Cardiac muscle cell (in vitro differentiated cells and primary cell): ENCODE data around the gene CDH4. TPM values are rescaled to one million over a fixed set of nuclear protein-coding genes. Genes with fewer than 3 reads are reported as not detected.

Experiments used
- DNase-seq, 2 donors: peaks; one replicate each; pipeline versions ENCODE4 v3.0.0 to v3.0.0-alpha.2; 2010 to 2017; ENCODE audit warnings: low read depth in 1 of 2, low spot score in 1 of 2
- H3K27ac ChIP-seq: fragments of 200-600 bp; sonication (generic); 2 replicates; pipeline ENCODE4 v1.5.1; 2016
- H3K27me3 ChIP-seq: fragments of 200-600 bp; sonication (generic); 2 replicates; pipeline ENCODE4 v1.6.0; 2016; ENCODE audit warnings: control low read depth
- H3K36me3 ChIP-seq: fragments of 200-600 bp; sonication (generic); 2 replicates; pipeline ENCODE4 v1.5.1; 2016; ENCODE audit warnings: control low read depth
- H3K4me1 ChIP-seq: fragments of 200-600 bp; sonication (generic); 2 replicates; pipeline ENCODE4 v1.8.1; 2017; ENCODE audit warnings: low read depth, mild to moderate bottlenecking, mixed run types
- H3K4me3 ChIP-seq: fragments of 200-600 bp; sonication (generic); 2 replicates; pipeline ENCODE4 v1.5.1; 2016; ENCODE audit warnings: mild to moderate bottlenecking
- H3K9me3 ChIP-seq: fragments of 200-600 bp; sonication (generic); 2 replicates; pipeline ENCODE4 v1.5.1; 2017; ENCODE audit warnings: low read depth, mild to moderate bottlenecking, control low read depth
- CTCF ChIP-seq: IDR thresholded peaks from 2 replicates; pipeline ENCODE4 v1.5.1; 2012; ENCODE audit warnings: low read depth, mild to moderate bottlenecking, low read length
- polyA plus RNA-seq: library from polyadenylated mRNA; unstranded; fragments of >200 nt; fragmentation: Nextera tagmentation; extraction: Ambion mirVana; gene quantifications from 2 replicates; pipeline ENCODE4 v1.2.1, GENCODE V29; 2016
- total RNA-seq: library from RNA; depleted of rRNA; stranded (reverse); fragments of >200 nt; gene quantifications from 2 replicates; pipeline ENCODE4 v1.2.3, GENCODE V29; 2016

CDH4 gene
- total and polyA plus RNA-seq, 2 experiments from 2014 or later = 0.43 to 0.80 TPM

GRCh38 chr20:61848851-61849250 is 596.8 kb downstream of the CDH4 start:
- Histone ChIP-seq H3K27ac (no peak overlapping the region), H3K27me3 (no peaks in the 10 kb centered on the region), H3K9me3 (no peaks in the 10 kb centered on the region), H3K36me3 (no peaks in the 10 kb centered on the region), H3K4me1 (no peaks in the 10 kb centered on the region), H3K4me3 (no peak overlapping the region)
- DNase-seq = no peak
- no peak for TF ChIP-seq CTCF

GRCh38 chr20:61849376-61849775 is 597.3 kb downstream of the CDH4 start:
- H3K36me3 ChIP-seq = no peaks in the 10 kb centered on the region
- H3K9me3 ChIP-seq = no peaks in the 10 kb centered on the region
- H3K4me1 ChIP-seq = no peaks in the 10 kb centered on the region
- H3K27ac ChIP-seq = no peak overlapping the region
- DNase-seq = no peak
- no peak overlapping the region for H3K4me3 ChIP-seq
- no peaks in the 10 kb centered on the region for H3K27me3 ChIP-seq
- TF ChIP-seq CTCF = no peak

GRCh38 chr20:61849822-61850221 is 597.8 kb downstream of the CDH4 start:
- no peak for TF ChIP-seq CTCF
- H3K4me1 ChIP-seq = no peaks in the 10 kb centered on the region

GRCh38 chr20:61850457-61850856 is 598.4 kb downstream of the CDH4 start:
- H3K27me3 ChIP-seq = no peaks in the 10 kb centered on the region
- H3K27ac ChIP-seq = no peak overlapping the region
- no peak for TF ChIP-seq CTCF
- no peaks in the 10 kb centered on the region for H3K36me3 ChIP-seq
- no peak overlapping the region for H3K4me3 ChIP-seq
- DNase-seq = no peak
- H3K9me3 ChIP-seq = no peaks in the 10 kb centered on the region
- H3K4me1 ChIP-seq = no peaks in the 10 kb centered on the region

More at GRCh38 chr20:61849822-61850221, 597.8 kb downstream of the CDH4 start:
- Histone ChIP-seq H3K4me3 (no peak overlapping the region), H3K27ac (no peak overlapping the region), H3K9me3 (no peaks in the 10 kb centered on the region), H3K36me3 (no peaks in the 10 kb centered on the region), H3K27me3 (no peaks in the 10 kb centered on the region)
- no peak for DNase-seq

- H3K36me3 ChIP-seq = no peaks in the 10 kb centered on the region
- DNase-seq = peak in 1 of 2 donors; percentile 8
- H3K9me3 ChIP-seq = no peaks in the 10 kb centered on the region
- H3K27me3 ChIP-seq = no peaks in the 10 kb centered on the region
- H3K4me3 ChIP-seq = no peak overlapping the region
- no peaks in the 10 kb centered on the region for H3K4me1 ChIP-seq
- no peak overlapping the region for H3K27ac ChIP-seq
- TF ChIP-seq CTCF = no peak
Observed at GRCh38 chr20:61850926-61851900, 599.2 kb downstream of the CDH4 start.
